Fibroblast of the conjunctiva (primary cell): ENCODE measurements around the gene MOV10.

Experiments used
- DNase-seq: peaks from one replicate; pipeline ENCODE4 v3.0.0-alpha.2; 2010; ENCODE audit warnings: low read depth

The MOV10 gene

DNA sequence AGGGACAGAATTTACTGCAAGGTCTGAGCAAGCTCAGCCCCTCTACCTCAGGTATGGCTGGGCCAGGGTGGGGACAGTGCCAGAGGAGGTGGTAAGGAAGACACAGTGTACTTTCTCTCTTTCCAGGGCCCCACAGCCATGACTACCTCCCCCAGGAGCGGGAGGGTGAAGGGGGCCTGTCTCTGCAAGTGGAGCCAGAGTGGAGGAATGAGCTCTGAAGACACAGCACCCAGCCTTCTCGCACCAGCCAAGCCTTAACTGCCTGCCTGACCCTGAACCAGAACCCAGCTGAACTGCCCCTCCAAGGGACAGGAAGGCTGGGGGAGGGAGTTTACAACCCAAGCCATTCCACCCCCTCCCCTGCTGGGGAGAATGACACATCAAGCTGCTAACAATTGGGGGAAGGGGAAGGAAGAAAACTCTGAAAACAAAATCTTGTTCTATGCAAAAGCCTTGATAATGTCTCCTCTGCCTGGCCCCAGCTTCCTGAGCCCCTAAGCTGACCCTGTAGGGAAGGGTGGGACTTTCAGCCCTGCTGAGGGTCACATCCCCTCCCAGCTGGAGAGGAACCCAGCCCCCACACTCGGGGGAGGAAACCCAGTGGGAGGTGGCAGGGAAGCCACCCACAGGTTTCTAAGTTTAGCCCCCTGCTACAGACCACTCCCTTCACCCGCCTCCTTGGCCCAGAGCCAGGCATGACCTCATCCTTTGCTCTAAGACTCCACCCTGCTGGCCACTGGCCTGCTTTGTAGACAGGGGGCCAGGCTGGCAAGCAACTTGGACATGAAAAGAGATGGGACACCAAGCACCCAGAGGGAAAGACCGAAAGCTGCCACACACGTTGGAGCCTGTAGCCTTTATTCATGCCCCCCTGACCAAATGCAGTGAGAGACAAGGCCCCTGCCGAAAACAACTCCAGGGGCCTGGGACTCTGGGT, 26.1 kb downstream of the MOV10 start:
- peak; percentile 94 for DNase-seq

DNA sequence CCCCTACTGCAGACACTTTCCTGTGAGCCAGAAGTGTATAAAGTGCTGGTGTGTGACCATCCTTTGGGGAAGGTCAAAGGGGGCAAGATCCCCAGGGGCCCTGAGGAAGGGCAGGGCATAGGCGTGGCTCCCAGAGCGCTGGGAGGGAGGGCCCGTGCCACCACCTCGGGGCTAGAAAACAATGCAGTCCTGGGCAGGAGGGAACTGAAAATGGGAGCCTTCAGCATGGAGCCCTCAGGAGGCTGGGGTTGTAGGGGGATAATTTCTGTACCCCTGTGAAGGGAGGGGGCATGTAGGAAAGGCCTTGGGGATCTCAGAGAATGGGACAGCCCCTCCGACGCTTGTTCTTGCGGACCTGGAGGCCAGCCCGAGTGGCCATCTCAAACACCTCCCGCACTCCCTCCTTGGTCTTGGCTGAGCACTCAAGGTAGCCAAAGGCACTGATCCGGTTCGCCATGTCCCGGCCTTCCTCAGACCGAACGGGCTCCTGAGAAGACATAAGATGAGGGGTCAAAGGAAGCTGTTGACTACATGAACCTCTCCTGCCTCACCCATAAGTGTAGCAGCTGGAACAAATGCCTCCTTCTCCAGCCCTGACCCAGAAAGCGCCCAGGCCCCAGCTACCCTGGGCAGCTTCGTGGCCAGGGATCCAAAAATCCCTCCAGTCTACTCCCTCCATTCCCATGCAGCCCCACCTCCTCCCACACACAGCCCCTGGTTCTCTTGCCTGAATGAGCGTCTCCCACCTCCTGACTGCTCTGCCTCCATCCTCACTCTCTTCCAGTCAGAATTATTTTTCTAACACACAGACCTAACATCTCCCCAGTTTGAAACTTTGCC, 27.0 kb downstream of the MOV10 start:
- DNase-seq, result no peak

DNA sequence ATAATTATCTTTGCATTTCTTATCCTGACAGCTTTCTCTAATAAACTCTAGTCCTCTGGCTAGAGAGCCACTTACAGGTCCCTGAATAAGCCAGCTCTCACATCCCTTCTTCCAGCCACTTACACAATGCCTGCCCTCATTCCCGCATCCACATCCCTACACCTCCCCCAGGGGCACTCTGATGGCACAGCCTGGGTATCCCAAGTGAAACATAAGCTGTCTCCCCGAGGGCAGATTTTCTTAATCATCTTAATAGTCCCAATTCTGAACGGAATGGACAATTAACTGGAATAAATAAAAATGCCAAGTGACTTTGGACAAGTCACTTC, 27.6 kb downstream of the MOV10 start:
- DNase-seq, result no peak

DNA sequence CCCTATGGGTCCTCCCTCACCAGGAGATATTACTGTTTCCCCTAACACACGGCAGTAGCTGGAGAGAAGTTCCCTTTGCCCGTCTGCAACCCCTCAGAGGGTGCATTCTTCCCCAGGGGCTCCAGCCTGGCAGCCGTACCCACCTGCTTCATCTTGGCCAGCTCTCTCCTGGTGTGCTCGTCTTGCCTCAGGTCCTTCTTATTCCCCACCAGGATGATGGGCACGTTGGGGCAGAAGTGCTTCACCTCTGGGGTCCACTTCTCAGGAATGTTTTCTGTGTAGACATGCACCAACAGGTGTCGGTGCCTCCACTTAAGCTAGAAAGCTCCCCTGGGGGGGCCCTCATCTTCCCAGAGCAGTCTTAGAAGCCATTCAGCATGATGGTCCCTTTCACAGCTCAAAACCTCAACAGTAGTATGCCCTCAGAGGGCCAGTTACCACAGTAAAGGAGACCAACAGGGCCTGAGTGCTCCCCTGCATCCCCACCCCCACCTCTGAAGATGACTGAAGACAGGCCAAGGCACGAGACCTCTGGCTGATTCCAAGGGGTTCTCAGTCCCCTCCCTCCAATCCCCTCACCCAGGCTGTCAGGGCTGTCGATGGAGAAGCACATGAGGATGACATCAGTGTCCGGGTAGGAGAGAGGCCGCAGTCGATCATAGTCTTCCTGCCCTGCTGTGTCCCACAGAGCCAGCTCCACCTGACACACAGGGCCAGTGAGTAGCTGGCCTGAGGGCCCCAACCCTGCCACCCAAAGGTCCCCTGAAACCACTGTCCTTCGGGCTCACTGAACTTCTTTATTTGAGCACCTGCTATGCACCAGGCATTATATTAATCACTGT, 28.2 kb downstream of the MOV10 start:
- no peak for DNase-seq

DNA sequence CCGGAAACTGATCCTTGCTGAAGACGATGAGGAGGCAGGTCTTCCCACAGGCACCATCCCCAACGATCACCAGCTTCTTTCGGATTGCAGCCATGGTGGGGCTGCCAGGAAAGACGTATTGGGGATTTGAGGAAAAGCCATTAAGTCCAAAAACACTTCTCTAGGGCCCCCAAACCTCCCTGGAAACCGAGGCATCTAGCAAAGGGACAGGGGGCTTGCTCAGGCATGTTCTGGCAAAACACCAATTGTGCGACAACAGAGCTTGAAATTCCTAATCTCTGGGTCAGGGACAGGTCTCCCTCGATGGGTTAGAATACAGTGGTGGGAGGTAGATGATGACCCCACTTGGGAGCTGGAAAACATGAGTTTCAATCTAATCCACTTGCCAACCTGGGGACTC, 29.2 kb downstream of the MOV10 start:
- no peak for DNase-seq

DNA sequence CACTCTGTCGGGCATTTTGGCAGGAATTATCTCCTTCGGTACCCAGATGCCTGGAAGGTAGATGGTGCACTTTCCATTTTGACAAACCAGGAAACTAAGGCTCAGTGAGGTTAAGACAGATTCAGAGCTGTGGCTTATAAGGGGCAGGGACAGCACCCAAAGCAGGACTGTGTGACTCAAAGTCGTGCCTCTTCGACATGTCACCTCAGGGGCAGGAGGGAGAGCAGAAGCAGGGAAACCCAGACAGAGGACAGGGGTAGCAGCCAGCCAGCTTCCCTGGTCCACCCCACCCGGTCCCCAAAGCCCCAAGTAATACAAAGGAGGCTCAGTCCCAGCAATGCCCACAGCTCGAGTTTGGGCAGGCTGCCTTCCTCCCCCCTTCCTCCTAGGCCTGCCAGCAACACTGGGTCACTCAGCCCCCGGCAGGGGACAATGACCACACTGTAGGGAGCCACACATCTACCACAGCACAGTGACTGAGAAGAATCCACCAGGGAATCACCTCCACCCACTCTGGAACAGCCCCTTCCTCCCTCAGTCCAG, 30.0 kb downstream of the MOV10 start:
- DNase-seq, result no peak

DNA sequence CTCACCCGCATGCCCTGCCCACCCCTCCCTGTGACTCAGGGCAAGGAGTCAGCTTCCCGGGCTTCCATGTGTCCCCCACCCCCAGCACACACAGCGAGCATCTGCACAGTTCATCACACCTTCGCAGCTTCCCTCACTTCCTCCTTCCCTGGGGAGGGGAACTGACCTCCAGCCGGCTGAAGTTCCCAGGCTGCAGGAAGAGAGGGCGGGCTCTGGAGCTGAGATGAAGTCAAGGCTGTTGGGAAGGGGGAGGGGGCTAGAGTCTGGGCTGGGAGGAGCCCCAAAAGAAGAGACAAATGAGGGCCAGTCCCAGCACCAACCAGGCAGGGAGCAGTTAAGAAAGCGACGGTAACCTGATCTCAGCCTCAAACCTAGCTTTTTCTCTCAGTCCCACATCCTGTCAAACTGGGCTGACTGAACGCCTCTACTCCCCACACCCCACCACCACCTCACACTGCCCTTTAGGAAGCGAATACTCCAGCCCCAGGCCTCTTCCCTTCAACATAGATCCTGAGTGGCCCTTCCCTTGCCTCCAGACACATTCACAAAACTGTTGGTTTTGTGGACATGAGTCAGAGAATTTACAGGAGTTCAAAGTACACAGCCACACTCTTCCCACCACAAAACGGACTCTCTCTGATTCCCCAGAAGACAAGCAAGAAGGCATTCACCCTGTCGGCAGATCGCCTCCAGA, 30.6 kb downstream of the MOV10 start:
- peak; percentile 91 for DNase-seq

DNA sequence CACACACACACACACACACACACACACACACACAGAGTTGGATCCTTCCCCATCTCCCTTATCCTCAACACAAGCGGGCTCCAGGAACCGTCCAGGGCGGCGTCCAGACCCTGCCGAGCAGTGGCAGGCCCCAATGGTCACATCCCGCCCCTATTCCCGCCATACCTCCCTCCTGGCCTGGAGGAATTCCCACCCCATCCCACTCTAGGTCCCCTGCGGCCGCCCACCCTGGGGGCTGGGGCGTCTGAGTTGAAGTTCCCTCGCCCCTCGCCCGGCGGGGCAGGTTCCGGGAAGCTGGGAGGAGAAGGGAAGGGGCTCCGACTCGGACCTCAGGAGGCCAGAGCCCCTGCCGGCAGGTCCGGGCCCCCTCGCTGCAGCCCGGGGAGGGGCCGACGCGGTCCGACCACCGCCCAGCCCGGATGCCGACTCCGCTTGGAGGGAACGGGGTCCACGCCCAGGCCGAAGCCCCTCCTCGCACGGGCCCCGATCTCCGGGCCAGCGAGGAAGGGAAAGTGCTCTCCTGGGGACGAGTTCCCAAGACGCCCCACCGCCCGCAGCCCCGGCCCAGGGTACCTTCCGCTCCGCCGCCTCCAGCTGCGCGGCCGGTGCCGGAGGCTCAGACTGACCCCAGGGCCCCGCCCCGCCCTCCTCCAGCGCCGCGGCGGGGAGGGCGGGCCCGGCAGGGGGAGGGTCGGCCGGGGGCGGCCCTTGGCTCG, 32.2 kb downstream of the MOV10 start, which contains the start of gene RHOC:
Gene RHOC (minus strand): TSS at position 623 of the 716 bp plus-strand sequence. CDS start 3,328 bp downstream, outside the sequence.
- no peak for DNase-seq

DNA sequence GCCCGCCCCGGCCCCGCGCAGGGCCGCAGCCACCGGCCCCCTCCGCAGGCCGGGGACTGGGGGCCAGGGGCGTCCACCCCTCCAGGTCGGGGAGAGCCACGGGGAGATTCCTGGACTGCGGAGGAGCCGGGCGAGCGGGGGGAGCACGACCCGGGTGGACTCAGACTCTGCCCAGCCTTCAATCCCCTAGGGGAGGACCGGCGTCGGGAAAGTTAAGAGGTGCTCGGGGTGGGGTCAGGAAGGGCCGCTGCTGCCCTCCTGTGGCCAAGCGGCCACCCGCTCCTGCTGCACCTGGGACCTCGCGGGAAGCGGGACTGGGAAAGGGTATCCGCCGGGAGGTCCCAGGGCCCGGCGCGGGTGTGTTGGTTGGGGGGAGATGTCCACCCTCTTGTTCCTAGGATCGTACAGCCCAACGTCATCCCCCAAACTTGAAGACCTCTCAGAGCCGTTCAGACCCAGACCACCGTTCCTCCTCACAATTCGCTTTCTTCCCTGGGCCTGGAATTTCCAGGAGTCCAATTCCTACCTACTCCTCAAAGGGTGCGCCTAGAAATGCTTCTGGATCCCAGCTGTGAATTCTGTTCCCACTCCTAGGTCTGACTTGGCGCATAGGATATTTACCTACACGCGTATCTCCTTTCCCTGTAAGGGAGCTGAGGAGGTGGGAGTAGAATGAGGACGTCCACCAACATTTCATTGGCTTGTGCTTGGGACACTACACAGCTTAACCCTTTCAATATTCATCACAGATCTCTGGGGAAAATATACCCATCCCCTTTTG, 33.0 kb downstream of the MOV10 start:
- peak; percentile 80 for DNase-seq

DNA sequence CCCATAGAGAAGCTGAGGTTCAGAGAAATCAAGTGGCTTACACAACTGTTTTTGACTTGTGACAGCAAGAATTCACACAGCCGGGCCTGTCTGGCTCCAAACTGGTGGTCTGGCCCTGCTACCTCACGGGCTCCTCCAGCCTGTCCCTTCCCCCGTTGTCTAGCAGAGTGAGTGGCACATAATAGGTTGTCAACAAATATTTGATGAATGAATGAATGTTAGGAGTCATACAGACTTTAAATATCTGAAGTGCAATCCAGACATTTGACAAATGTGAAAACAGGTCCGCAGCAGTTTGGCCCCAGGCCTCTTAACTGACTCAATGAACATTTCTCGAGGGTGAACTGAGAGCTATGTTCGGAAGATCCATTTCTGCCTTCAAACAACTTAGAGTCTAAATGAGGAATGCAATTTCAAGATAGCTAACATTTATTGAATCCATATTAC, 33.6 kb downstream of the MOV10 start:
- no peak for DNase-seq

DNA sequence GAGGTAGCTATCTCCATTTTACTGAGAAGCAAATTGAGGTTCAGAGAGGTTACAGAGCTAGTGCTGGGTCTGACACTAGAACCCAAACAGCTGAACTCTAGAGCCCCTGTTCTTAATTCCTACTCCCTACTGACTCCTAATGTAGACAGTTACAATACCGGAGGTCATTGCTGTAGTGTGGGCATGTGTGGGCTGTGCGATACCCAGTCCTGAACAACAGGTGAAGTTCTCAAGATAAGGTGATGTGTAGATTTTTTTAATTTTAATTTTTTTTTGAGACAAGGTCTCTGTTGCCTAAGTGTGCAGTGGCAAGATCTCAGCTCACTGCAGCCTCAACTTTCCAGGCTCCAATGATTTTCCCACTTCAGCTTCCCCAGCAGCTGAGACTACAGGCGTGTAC, 34.0 kb downstream of the MOV10 start:
- no peak for DNase-seq

DNA sequence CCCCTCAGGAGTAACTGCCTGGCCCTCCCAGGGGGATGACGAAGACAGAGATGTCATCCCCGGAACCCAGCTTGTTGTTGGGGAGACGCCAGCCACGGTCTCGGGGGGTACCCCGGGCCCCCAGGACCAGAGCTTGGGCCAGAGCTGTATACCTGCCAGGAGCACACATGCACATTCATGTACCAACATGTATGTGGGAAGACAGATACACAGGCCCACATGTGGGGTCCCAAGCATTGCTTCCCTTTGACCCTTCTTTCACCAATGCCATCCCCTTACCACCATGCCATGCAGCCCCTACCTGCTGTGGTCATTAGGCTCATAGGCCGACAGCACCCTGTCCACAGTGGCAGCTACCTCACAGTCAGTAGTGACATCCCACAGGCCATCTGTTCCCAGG, 35.7 kb downstream of the MOV10 start:
- no peak for DNase-seq

DNA sequence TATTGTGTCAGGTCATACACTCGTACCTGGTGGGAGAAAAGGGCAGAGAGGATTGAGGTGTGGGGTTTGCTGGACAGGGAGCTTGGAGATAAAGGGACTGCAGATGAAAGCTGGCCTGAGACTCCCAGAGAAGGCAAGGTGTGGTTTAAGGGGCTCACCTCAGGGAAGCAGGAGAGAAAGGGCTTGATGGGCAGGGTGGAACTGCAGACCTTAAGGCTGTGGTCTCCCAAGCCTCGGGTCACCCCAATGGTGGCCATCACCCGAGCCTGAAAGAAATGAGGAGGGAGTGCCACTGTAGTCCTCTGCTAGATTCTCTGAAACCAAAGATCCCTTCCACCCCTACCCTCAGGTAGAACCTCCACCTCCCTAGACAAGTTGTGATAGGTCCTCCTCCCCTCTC, 36.1 kb downstream of the MOV10 start:
- DNase-seq, result no peak

DNA sequence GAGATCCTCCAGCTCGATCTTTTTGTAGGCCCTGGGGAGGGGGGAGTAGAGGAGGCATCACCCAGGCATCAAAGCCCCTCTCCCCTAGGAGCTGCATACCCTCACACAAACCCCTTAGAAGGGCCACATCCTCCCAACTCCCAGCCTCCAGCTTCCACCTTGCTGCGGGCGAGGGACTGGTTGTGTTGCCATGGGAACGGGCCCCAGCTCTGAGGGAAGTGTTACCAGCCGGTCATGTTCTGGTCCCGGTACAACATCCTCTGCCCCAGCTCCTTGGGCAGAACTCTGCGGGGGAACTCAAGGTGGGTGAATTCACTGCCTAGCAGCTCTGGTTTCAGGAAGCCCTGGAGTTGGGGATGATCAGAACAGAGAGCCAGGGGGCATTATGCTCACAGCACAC, 36.6 kb downstream of the MOV10 start:
- no peak for DNase-seq

DNA sequence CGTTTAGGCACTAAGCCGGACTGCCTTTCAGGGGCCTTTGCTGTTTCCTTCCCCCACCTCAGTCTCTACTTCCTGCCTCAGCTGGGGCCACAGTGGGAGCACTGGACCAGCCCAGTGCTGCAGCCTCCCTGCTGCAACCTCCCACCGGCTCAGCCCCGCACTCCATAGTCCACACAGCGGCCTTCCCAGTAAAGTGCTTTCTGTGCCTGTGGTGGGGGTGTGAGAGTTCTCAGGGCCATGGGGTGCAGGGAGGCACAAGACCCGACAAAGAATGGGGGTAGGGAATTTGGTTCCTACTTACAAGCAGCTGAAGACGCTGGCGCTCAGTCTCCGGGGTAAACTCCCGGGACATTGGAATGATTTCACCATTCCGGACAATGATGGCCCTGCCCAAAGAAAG, 37.2 kb downstream of the MOV10 start:
- no peak for DNase-seq

DNA sequence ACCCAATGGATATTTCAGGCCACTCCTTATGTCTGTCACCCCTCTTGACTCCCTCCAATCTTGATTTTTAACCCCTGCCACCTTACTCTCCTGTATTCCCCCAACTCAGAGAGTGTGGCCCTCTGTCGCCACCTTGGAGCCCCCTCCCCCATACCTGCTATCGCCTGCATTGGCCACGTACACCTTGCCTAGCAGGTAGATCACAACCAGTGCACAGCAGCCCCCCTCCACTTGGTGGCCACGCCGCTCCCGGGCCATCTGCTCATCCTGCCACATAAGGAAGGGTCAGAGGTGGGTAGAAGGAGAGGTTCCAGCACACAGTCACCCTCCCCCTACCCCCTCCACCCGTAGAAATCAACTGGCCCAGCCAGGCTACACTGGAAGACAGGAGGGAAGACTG, 37.7 kb downstream of the MOV10 start:
- no peak for DNase-seq

DNA sequence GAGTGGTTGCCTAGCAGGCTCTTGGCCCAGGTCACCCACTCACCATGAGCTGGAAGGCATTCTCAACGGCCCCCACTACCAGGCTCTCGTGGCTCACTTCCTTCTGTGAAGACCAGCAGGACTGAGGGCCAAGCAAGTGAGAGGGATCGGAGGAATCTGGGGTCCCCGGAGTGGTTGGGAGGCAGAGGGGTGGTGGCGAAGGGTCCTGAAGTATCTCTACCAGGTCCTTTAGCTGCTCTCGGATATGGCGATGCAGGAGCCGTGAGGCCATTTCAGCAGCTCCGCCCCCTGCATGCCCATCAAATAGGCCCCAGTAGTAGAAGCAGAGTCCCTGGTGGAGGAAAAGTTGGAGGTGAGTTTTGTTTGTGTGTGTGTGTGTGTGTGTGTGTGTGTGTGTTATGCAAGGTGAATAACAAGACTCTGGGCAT, 38.3 kb downstream of the MOV10 start:
- DNase-seq, result no peak

DNA sequence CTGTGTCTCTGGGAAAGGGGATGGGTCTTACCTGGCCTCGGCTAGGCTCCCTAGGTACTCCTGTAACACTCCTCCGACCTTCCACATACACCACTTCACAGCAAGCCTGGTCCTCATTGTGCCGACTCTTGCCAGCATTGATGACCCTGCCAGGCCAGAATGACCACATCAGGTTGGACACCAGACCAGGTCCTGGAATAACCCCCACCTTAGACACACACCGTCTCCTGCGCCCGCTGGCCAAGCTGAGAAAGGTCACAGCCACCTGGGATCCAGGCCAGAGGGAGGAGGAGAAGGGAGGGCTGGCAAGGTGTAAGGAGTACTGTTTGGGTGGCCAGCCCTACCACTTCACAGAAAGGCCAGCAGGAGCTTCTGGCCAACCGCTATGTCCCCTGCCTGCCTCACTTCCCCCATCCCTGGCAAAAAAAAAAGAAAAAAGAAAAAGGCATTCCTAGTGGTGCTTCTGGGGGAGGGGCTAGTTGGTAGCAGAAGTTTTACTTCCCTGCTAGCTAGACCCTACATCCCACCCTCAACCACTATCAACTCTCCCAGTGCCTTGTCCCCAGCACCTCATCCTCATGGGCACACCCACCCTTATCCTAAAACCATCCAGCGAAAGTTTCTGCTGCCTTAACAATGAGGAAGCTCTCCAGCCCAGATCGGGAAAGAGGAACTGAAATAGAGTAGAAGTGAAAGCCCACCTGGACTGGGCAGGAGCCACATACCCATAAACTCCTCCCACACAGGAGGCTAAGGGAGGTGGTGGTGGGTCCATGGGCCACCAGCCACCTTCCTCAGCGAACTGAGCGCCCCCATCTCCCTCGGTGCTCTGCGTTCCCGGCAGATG, 39.2 kb downstream of the MOV10 start:
- no peak for DNase-seq
